Stimulated activated CD8-positive, alpha-beta memory T cell treated with anti-CD3 and anti-CD28 coated beads, Interleukin-2, amount 100 ng/mL, for 48 hours (primary cell): ENCODE data around the gene CD1D.
"Not testable (repeated sequence)": the region's sequence is repeated elsewhere in the genome, so short reads cannot be mapped to it uniquely, and the experiment has no call there.

Experiments
- DNase-seq, 2 donors: peaks; one replicate each; pipeline ENCODE4 v3.0.0-alpha.2; 2020; ENCODE audit warnings: low read depth in 2 of 2

Gene CD1D

GRCh38 chr1:158176399-158176798, 4.3 kb upstream of the CD1D start:
- DNase-seq: no peak

- not testable (repeated sequence) for DNase-seq
Measured at GRCh38 chr1:158176849-158177699, 3.6 kb upstream of the CD1D start.

DNA sequence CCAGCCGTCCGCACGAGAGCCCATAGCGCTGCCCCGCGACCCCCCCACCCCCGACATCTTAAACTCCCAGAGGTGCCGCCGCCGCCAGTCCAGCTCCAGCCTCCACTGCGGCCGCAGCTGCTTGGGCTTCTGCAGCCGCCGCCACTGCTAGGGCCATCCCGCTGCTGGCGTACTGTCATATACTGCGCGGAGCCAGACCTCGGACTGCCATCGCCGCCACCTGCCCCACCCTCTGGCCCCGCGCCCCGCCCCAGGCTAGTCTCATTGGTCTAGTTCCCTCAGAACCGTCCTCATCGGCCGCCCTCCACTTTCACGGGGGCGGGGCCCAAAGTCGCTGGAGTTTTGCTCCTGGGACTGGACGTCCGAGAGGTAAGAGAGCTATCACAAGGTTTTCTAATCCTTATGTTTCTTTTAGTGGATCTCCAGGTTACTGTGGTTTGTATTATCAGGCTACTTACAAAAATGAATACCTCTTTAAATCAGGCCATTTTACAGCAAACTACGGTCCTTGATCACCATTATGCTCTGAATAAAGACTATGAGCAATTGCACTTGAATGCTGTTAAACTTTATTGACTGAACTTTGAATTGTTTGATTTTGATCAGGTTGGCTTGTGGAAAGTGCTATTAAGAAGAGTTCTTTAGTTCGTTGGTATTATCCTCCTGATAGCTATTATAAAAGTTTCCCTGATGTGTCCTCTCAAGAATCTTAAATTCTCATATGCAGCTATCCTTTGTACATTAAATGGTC, 2.8 kb upstream of the CD1D start:
- DNase-seq: peak; percentile 14 to 19

DNA sequence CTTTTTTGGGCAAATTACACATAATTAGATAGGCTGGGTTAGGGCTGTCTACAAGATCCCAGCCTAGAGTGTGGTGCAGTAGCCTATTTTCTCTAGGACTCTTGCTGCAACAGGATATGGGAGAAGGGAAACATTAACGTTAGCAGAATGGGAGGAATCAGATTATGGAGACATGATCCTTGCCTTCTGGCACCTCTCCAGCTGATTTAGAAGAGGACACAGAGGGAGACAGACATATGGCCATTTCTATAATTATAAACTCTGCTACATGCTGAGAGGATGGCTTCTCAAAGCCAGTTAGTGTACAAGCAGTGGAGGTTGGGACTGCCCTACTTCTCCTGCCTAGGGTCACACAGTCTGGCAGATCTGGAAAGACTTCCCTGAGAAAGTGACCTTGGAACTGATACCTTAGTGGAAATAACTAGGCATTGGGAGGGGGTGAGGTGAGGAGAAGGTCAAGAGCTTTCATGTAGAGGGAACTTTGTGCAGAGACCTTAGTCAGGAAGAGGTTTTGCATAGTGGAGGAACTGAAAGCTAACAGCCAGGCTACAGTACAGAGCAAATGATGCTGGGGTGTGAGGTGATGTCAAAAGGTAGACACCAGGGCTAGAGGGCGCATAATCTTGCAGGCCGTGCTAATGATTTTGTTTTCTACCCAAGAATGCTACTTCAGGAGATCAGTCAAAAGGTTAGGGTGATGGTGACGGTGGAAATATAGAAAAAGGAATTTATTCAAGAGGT, 1.2 kb upstream of the CD1D start:
- no peak for DNase-seq

DNA sequence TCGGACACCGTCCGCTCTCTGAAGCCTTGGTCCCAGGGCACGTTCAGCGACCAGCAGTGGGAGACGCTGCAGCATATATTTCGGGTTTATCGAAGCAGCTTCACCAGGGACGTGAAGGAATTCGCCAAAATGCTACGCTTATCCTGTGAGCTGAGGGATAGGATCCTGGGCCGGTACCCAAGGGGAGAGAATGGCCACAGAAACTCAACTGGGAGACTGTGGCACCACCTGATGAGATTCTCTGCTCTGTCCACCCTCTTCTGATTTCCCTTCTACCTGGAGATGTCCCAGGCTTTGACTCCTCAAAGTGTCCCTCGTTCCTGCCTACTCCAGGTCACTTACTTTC, 855 bp downstream of the CD1D start:
- no peak for DNase-seq

DNA sequence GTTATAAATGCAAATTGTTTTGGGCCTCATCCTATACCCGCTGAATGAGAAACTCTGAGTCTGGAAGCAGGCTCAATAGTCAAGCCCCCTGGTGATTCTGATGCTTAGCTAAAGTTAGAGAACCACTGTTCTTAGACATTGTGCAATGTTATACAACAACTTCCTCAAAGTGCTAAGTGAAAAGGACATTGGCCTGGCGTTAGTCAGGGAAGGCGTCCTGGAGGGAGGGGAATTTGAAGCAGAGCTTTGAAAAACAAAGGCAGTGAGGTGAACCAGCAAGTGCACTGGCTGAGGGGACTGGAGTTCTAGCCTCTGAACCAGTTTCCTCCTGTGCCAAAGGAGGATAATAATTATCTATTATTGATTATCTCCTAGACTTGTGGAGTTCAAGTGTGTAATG, 5.1 kb downstream of the CD1D start:
- no peak for DNase-seq

DNA sequence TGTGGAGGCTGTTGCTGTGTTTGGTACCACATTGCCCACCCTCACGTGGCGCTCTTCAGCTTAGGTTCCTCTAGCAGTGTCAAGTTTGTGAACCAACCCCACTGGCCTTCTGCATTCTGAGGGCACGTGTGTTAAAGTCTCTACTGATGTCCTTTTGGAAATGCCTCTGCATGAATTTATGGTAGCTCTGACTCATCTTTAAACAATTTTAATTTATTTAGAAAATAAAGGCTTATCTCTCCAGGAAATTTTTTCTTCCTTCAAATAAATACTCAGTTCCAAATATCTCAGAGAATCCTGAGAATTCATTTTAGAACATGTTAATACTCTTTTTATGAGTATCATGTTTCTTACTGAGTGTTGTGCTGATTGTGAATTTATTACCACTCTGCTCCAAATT, 5.5 kb downstream of the CD1D start:
- DNase-seq: no peak

GRCh38 chr1:158188611-158189010, 7.9 kb downstream of the CD1D start:
- no peak for DNase-seq

GRCh38 chr1:158189624-158190023, 8.9 kb downstream of the CD1D start:
- DNase-seq: no peak

GRCh38 chr1:158191299-158191698, 10.6 kb downstream of the CD1D start:
- no peak for DNase-seq

DNA sequence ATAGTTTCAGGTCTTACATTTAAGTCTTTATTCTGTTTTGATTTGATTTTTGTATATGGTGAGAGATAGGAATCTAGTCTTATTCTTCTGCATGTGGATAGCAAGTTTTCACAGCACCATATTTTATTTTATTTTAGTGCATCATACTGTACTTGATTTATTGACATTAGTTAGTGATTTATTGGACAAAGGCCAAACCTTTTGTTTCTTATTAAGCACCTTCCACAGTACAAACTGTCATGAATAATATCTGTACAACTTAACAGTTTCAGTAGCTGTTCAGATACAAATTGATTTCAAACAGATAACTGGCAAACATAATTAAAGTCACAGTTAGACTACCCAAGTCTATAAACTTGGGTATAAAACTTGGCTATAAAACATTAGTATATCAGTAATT, 15.8 kb downstream of the CD1D start:
- no peak for DNase-seq

DNA sequence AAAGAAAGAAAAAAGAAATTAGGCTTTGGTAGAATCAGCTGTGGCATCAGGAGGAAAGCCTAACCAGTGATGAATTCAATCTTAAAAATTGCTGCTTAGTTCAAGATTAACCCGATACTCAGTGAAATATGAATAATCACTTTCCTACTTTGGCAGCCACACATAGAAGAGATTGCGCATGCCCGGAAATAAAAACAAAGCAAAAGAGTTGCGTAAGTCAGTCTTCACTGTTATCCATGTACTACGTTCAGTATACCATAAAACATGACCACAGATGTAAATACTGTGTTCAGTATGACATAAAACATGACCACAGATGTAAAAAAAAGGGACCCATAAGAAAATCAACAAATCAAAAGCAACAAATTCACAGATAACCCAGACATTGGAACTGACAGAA, 19.2 kb downstream of the CD1D start:
- DNase-seq: no peak

GRCh38 chr1:158200527-158200926, 19.8 kb downstream of the CD1D start:
- no peak for DNase-seq

GRCh38 chr1:158203693-158204457, 23.2 kb downstream of the CD1D start:
- DNase-seq: no peak

DNA sequence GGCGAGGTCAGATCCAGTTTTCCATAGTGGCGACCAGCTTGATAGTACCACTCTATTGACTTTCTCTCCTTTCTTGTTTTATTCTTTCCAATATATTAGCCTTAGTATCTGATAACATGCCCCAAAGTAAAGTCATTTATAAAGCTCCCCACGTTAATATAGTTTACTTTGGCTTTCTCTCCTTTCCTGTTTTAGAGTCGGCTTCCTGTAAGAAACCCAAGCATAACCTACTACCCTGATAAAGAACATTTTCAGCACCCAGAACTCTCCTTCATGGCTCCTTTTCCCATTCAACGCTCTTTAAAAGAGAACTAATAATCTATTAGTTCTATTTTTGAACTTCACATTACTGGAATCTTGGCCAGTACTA, 23.7 kb downstream of the CD1D start:
- no peak for DNase-seq

DNA sequence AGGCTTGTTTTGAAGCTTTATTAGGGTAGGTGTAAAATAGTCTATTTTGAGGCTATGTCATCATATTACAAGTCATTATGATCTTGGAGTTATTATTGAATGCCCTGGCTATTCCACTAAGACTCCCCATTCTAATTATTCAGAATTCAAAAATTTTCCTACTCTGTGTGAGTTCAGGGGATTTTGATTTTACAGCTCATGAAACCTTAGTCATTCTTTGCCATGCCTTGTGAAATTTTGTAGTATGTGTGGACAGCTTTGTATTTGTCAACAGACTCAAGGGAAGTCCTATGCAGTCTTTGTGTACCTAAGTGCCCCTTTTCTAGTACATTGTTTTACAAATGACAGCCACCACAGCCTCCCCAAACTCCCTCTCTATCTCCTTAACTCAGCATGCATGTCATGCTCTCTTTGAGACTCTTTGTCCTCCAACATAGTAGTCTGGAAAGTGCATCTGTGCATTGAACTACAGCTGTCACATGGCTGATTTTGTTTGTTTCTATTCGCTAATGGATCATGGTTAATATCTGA, 28.0 kb downstream of the CD1D start:
- DNase-seq: no peak

GRCh38 chr1:158212320-158212719, 31.6 kb downstream of the CD1D start:
- DNase-seq: no peak

- not testable (repeated sequence) for DNase-seq
Measured at GRCh38 chr1:158223445-158223844, 42.8 kb downstream of the CD1D start.

GRCh38 chr1:158227904-158228623, 47.4 kb downstream of the CD1D start:
- DNase-seq: no peak
